ENCODE measurements around the gene EMC8.

- no peak for TF ChIP-seq CTCF (IDR thresholded peaks at IDR 0.05; ENCODE audit: low read depth, low read length)
- TF ChIP-seq EZH2phosphoT487 (IDR thresholded peaks at IDR 0.05; ENCODE audit: low read depth) = no peak
Observed at GRCh38 chr16:85768199-85768598, 31.1 kb downstream of the EMC8 start.

Measured in OCI-LY3 (cell line).